Parathyroid adenoma (tissue), 2 donors: ENCODE measurements around the gene SNTB2.
"Not testable (repeated sequence)": the region's sequence is repeated elsewhere in the genome, so short reads cannot be mapped to it uniquely, and the experiment has no call there.

Experiments
- H2AFZ ChIP-seq: fragments of 300-600 bp; sonication (generic); one replicate; pipeline ENCODE4 v1.7.0; 2017; ENCODE audit warnings: antibody characterized with exemption, mild to moderate bottlenecking
- H3K27ac ChIP-seq: fragments of 300-600 bp; sonication (generic); one replicate; pipeline ENCODE4 v1.7.0; 2017
- H3K27me3 ChIP-seq: fragments of 300-600 bp; sonication (generic); one replicate; pipeline ENCODE4 v1.7.0; 2017; ENCODE audit warnings: low read length; ENCODE audit not compliant: control insufficient read depth, insufficient read depth
- H3K36me3 ChIP-seq: fragments of 300-600 bp; sonication (generic); one replicate; pipeline ENCODE4 v1.7.0; 2017; ENCODE audit warnings: low read length; ENCODE audit not compliant: control insufficient read depth, insufficient read depth
- H3K4me1 ChIP-seq: fragments of 300-600 bp; sonication (generic); one replicate; pipeline ENCODE4 v1.7.0; 2017; ENCODE audit warnings: control low read depth
- H3K4me2 ChIP-seq: fragments of 300-600 bp; sonication (generic); one replicate; pipeline ENCODE4 v1.7.0; 2017; ENCODE audit warnings: low read length
- H3K4me3 ChIP-seq: fragments of 300-600 bp; sonication (generic); one replicate; pipeline ENCODE4 v1.7.0; 2017; ENCODE audit warnings: low read depth, low read length
- H3K79me2 ChIP-seq: fragments of 300-600 bp; sonication (generic); one replicate; pipeline ENCODE4 v1.7.0; 2017; ENCODE audit warnings: control low read depth
- H3K9ac ChIP-seq: fragments of 300-600 bp; sonication (generic); one replicate; pipeline ENCODE4 v1.7.0; 2017; ENCODE audit warnings: mild to moderate bottlenecking
- H3K9me3 ChIP-seq: fragments of 300-600 bp; sonication (generic); one replicate; pipeline ENCODE4 v1.7.0; 2017; ENCODE audit warnings: low read length; ENCODE audit not compliant: control insufficient read depth
- CTCF ChIP-seq: fragments of 300-600 bp; sonication (generic); IDR thresholded peaks from one replicate; pipeline ENCODE4 v1.7.0; 2017; ENCODE audit warnings: antibody characterized with exemption, mild to moderate bottlenecking
- donor health status: primary hyperparathyroidism.

SNTB2 gene

GRCh38 chr16:69243479-69243878, 56.5 kb downstream of the SNTB2 start:
- no peak for TF ChIP-seq CTCF
- no peaks in the 10 kb centered on the region for H3K36me3 ChIP-seq

GRCh38 chr16:69244336-69244735, 57.4 kb downstream of the SNTB2 start:
- H3K36me3 ChIP-seq, result no peaks in the 10 kb centered on the region
- H3K27ac ChIP-seq, result no peak overlapping the region
- peaks cover 26% of the 10 kb centered on the region for H3K79me2 ChIP-seq
- H3K9ac ChIP-seq, result no peak overlapping the region
- H3K4me2 ChIP-seq, result no peak overlapping the region
- H3K27me3 ChIP-seq, result no peaks in the 10 kb centered on the region
- H3K4me3 ChIP-seq, result no peak overlapping the region
- TF ChIP-seq CTCF, result no peak
- H2AFZ ChIP-seq, result no peak overlapping the region
- H3K9me3 ChIP-seq, result no peaks in the 10 kb centered on the region
- H3K4me1 ChIP-seq, result no peaks in the 10 kb centered on the region

More at GRCh38 chr16:69243479-69243878, 56.5 kb downstream of the SNTB2 start:
- H2AFZ ChIP-seq, result no peak overlapping the region
- H3K4me2 ChIP-seq, result no peak overlapping the region
- H3K4me1 ChIP-seq, result no peaks in the 10 kb centered on the region
- H3K79me2 ChIP-seq, result peaks cover 30% of the 10 kb centered on the region
- H3K4me3 ChIP-seq, result no peak overlapping the region
- no peak overlapping the region for H3K27ac ChIP-seq
- H3K9me3 ChIP-seq, result no peaks in the 10 kb centered on the region
- H3K9ac ChIP-seq, result no peak overlapping the region
- H3K27me3 ChIP-seq, result no peaks in the 10 kb centered on the region

- Histone ChIP-seq H3K4me3 (no peak overlapping the region), H3K36me3 (no peaks in the 10 kb centered on the region), H3K9me3 (no peaks in the 10 kb centered on the region), H3K9ac (no peak overlapping the region), H3K4me2 (no peak overlapping the region), H3K27ac (no peak overlapping the region), H3K4me1 (peaks cover 9% of the 10 kb centered on the region), H2AFZ (no peak overlapping the region), H3K27me3 (no peaks in the 10 kb centered on the region), H3K79me2 (peaks cover 22% of the 10 kb centered on the region)
- TF ChIP-seq CTCF, result no peak
These were observed 63.1 kb downstream of the SNTB2 start for GRCh38 chr16:69250081-69250480.

GRCh38 chr16:69253870-69254341, 66.9 kb downstream of the SNTB2 start:
- TF ChIP-seq CTCF, result no peak
- peaks cover 9% of the 10 kb centered on the region for H3K4me1 ChIP-seq
- peak overlapping the region; percentile 61 for H3K4me2 ChIP-seq
- H2AFZ ChIP-seq, result no peak overlapping the region
- no peaks in the 10 kb centered on the region for H3K27me3 ChIP-seq
- H3K9me3 ChIP-seq, result no peaks in the 10 kb centered on the region
- peak overlapping the region; percentile 62 for H3K27ac ChIP-seq
- H3K79me2 ChIP-seq, result peaks cover 27% of the 10 kb centered on the region
- H3K9ac ChIP-seq, result no peak overlapping the region
- peak overlapping the region; percentile 33 for H3K4me3 ChIP-seq
- H3K36me3 ChIP-seq, result no peaks in the 10 kb centered on the region

- H3K27me3 ChIP-seq, H3K36me3 ChIP-seq, H2AFZ ChIP-seq, H3K4me3 ChIP-seq, H3K9me3 ChIP-seq, H3K4me2 ChIP-seq, H3K9ac ChIP-seq, H3K27ac ChIP-seq: not testable (repeated sequence)
- H3K79me2 ChIP-seq, result peaks cover 32% of the 10 kb centered on the region
- H3K4me1 ChIP-seq, result peaks cover 10% of the 10 kb centered on the region
These were observed 72.4 kb downstream of the SNTB2 start for GRCh38 chr16:69259428-69259764.
